GM21447 (cell line): Measurements from ENCODE around the gene USF2.
"Not testable (repeated sequence)": the region's sequence is repeated elsewhere in the genome, so short reads cannot be mapped to it uniquely, and the experiment has no call there.

Source experiments
- ATAC-seq: cut with Tn5 transposase; IDR thresholded peaks from one replicate; pipeline ENCODE4 v1.9.1; 2021; ENCODE audit not compliant: unreplicated experiment

USF2 gene

GRCh38 chr19:35284153-35285094 is 15.7 kb downstream of the USF2 start:
- ATAC-seq, result no peak

DNA sequence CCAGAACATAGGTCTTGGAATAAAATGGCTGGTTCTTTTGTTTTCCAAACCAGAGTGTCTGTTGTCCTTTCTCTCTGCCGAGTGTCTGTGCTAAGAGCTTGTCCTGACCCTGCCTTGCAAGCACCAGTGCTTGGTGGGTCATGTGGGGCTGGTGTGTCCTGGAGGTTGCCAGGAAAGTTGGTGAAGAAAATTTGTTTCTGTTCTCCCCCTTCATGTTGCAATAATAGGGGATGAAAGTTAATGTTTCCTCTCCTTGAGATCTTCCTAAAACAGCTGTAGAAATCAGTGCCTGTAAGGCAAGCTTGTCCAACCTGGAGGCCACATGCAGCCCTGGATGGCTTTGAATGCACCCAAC is 16.3 kb downstream of the USF2 start:
- ATAC-seq, result no peak

DNA sequence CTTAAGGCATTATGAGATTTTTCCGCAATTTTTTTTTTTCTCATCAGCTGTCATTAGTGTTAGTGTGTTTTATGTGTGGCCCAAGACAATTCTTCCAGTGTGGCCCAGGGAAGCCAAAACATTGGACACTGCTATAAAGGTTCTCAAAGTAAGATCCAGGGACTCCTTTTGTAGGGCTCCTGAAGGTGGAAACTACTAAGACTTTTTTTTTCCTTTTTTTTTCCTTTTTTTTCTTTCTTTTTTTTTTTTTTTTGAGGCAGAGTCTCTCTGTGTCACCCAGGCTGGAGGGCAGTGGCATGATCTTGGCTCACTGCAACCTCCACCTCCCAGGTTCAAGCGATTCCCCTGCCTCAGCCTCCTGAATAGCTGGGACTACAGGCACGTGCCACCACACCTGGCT is 16.7 kb downstream of the USF2 start:
- not testable (repeated sequence) for ATAC-seq

GRCh38 chr19:35286101-35286500 is 17.3 kb downstream of the USF2 start:
- ATAC-seq, result not testable (repeated sequence)

DNA sequence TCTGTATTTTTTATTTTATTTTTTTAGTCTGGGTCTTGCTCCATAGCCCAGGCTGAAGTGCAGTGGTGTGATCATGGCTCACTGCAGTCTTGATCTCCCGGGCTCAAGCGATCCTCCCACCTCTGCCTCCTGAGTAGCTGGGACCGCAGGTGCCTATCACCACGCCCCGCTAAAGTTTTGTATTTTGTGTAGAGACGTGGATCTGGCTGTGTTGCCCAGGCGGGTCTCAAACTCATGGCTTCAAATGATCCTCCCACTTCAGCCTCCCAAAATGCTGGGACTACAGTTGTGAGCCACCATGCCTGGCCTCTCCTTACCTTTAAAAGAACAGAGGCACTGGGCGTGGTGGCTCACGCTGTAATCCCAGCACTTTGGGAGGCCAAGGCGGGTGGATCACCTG is 19.0 kb downstream of the USF2 start:
- no peak for ATAC-seq

DNA sequence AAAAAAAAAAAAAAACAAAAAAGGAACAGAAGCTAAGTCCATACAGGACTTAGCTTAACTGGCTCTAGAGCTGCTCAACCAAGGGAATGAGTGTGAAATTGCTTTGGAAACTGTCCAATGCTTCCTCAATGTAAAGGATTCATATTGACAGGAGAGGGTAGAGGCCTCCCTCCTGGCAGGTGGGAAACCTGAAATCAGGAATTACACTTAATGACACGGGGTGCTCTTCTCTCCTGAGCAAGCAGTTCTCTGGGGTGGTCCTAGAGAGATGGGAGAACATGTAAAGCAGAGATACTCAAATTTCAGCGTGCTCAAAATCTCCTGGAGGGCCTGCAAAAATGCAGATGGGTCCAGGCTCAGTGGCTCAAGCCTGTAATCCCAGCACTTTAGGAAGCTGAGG is 19.6 kb downstream of the USF2 start:
- ATAC-seq, result no peak

DNA sequence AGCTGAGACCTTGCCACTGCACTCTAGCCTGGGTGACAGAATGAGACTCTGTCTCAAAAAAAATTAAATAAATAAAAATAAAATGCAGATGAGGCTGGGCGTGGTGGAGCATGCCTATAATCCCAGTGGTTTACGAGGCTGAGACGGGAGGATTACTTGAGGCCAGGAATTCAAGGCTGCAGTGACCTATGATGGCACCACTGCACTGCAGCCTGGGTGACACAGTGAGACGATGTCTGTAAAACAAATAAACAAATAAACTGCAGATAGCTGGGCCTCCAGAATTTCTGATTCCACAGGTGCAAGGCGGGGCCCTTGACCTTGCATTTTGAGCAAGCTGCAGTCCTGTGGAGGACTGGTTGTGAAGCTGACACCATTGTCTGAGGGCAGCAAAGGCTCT is 20.1 kb downstream of the USF2 start:
- ATAC-seq, result no peak

GRCh38 chr19:35290381-35291127 is 21.8 kb downstream of the USF2 start:
- no peak for ATAC-seq

DNA sequence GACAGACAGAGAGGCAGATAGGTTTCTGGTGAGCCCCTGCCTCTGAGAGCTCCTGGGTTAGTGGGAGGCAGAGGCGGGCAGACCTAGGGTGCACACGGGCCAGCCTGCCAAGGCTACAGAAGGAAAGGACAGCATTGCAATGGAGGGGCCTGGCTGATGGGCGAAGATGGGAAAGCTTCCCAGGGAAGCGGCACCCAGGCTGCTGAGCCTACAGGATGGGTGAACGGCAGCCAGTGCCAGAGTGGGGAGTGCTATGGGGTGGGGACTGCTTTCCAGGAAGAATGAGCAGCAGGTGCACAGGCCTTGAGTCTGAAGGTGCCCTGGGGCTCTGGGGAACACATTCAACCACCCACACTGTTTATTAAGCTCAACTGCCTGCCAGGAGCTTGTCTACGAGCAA is 22.5 kb downstream of the USF2 start:
- ATAC-seq, result no peak

GRCh38 chr19:35291916-35292315 is 23.2 kb downstream of the USF2 start, which contains the start of gene MAG:
TSS of gene MAG (plus strand) at chr19:35292161. CDS start at chr19:35295409, 3,248 bp downstream.
- no peak for ATAC-seq

- ATAC-seq, result no peak
Measured at GRCh38 chr19:35292421-35293362, 23.9 kb downstream of the USF2 start.

DNA sequence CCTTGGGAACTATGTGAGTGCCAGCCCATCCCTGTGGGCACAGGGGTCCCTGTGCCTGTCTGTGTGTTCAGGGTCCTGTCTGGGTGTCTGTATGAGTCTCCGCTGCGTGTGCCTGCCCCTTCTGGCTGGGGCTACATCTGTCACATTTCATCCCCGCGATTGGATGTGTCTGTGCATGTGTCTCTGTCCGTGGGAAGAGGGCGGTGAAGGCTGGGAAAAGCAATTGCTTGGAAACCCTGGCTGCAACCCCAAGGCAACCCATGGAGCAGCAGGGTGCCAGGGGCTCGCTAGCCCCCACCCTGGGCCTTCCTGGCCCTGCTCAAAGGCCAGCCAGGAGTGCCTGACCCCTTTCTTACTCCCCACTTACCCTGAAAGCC is 24.6 kb downstream of the USF2 start:
- no peak for ATAC-seq

GRCh38 chr19:35293808-35294207 is 25.0 kb downstream of the USF2 start:
- no peak for ATAC-seq

GRCh38 chr19:35294328-35294727 is 25.6 kb downstream of the USF2 start:
- no peak for ATAC-seq

- no peak for ATAC-seq
Measured at GRCh38 chr19:35294859-35295791, 26.4 kb downstream of the USF2 start.

- peak; percentile 76 for ATAC-seq
Measured at GRCh38 chr19:35295792-35296462, 27.2 kb downstream of the USF2 start.

GRCh38 chr19:35296644-35297514 is 28.1 kb downstream of the USF2 start:
- ATAC-seq, result no peak

DNA sequence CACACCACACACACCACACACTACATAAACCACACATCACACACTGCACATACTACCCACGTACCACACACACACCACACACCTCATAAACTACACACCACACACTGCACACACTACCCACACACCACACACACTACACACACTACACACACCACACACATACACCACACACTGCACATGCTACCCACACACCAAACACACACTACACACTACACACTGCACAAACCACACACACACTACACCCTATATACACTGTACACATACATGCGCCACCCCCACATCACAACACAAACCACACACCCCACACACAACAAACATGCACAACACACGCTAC is 28.7 kb downstream of the USF2 start:
- no peak for ATAC-seq

GRCh38 chr19:35297922-35298321 is 29.2 kb downstream of the USF2 start:
- no peak for ATAC-seq
